Breast epithelium (tissue), 3 donors: Measurements from ENCODE around the gene MED19.

Experiments used
- CTCF ChIP-seq, 3 donors: fragments of 450-650 bp; IDR thresholded peaks; one replicate each; pipeline ENCODE4 v1.5.1; 2016 to 2017; ENCODE audit warnings: antibody characterized with exemption in 3 of 3, mild to moderate bottlenecking in 3 of 3, moderate library complexity in 3 of 3
- POLR2A ChIP-seq: fragments of 450-650 bp; IDR thresholded peaks from one replicate; pipeline ENCODE4 v1.6.1; 2016; ENCODE audit warnings: antibody characterized with exemption, mild to moderate bottlenecking, moderate library complexity
- POLR2AphosphoS5 ChIP-seq, 3 donors: sonication (generic); formaldehyde crosslinking; IDR thresholded peaks; one replicate each; pipeline ENCODE4 v1.6.1; 2017; ENCODE audit warnings: antibody characterized with exemption in 3 of 3

GRCh38 chr11:57732661-57733060, 20.6 kb upstream of the MED19 start:
- TF ChIP-seq CTCF (IDR thresholded peaks at IDR 0.05): no peak
- TF ChIP-seq POLR2AphosphoS5 (IDR thresholded peaks at IDR 0.05): no peak
- no peak for TF ChIP-seq POLR2A
